ENCODE data around the gene GRIK4. TPM values are rescaled to one million over a fixed set of nuclear protein-coding genes. Genes with fewer than 3 reads are reported as not detected.

GRIK4 gene
- total and polyA plus RNA-seq, 2 experiments from 2014 or later: 0.28 to 0.45 TPM

GRCh38 chr11:120890609-120891320 is 379.2 kb downstream of the GRIK4 start:
- Histone ChIP-seq H3K4me3 (no peak overlapping the region), H3K36me3 (no peaks in the 10 kb centered on the region), H3K27ac (no peak overlapping the region), H3K9me3 (ENCODE audit: low read depth) (no peaks in the 10 kb centered on the region), H3K4me1 (ENCODE audit: low read depth) (no peaks in the 10 kb centered on the region), H3K27me3 (no peaks in the 10 kb centered on the region)
- no peak for DNase-seq (ENCODE audit: low read depth in 1 of 2, low spot score in 1 of 2)
- TF ChIP-seq CTCF (IDR thresholded peaks at IDR 0.05; ENCODE audit: low read depth, low read length): no peak

- Histone ChIP-seq H3K4me3 (no peak overlapping the region), H3K27me3 (no peaks in the 10 kb centered on the region), H3K4me1 (ENCODE audit: low read depth) (no peaks in the 10 kb centered on the region), H3K36me3 (no peaks in the 10 kb centered on the region), H3K27ac (no peak overlapping the region), H3K9me3 (ENCODE audit: low read depth) (no peaks in the 10 kb centered on the region)
- no peak for DNase-seq (ENCODE audit: low read depth in 1 of 2, low spot score in 1 of 2)
- no peak for TF ChIP-seq CTCF (IDR thresholded peaks at IDR 0.05; ENCODE audit: low read depth, low read length)
Observed at GRCh38 chr11:120893440-120894201, 382.1 kb downstream of the GRIK4 start.

GRCh38 chr11:120894202-120894985 is 382.8 kb downstream of the GRIK4 start:
- Histone ChIP-seq H3K4me1 (ENCODE audit: low read depth) (no peaks in the 10 kb centered on the region), H3K27ac (no peak overlapping the region), H3K4me3 (no peak overlapping the region), H3K9me3 (ENCODE audit: low read depth) (no peaks in the 10 kb centered on the region), H3K27me3 (no peaks in the 10 kb centered on the region), H3K36me3 (no peaks in the 10 kb centered on the region)
- no peak for DNase-seq (ENCODE audit: low read depth in 1 of 2, low spot score in 1 of 2)
- no peak for TF ChIP-seq CTCF (IDR thresholded peaks at IDR 0.05; ENCODE audit: low read depth, low read length)

- H3K4me1 ChIP-seq (ENCODE audit: low read depth): peaks cover 11% of the 10 kb centered on the region
- H3K27ac ChIP-seq: no peak overlapping the region
- no peak for TF ChIP-seq CTCF (IDR thresholded peaks at IDR 0.05; ENCODE audit: low read depth, low read length)
- H3K4me3 ChIP-seq: no peak overlapping the region
- DNase-seq (ENCODE audit: low read depth in 1 of 2, low spot score in 1 of 2): no peak
- no peaks in the 10 kb centered on the region for H3K9me3 ChIP-seq (ENCODE audit: low read depth)
- no peaks in the 10 kb centered on the region for H3K27me3 ChIP-seq
- no peaks in the 10 kb centered on the region for H3K36me3 ChIP-seq
Observed at GRCh38 chr11:120896687-120897086, 385.1 kb downstream of the GRIK4 start.

- Histone ChIP-seq H3K36me3 (no peaks in the 10 kb centered on the region), H3K27me3 (no peaks in the 10 kb centered on the region)
Observed at GRCh38 chr11:120898568-120898967, 387.0 kb downstream of the GRIK4 start.

More at GRCh38 chr11:120898568-120898967, 387.0 kb downstream of the GRIK4 start:
- TF ChIP-seq CTCF (IDR thresholded peaks at IDR 0.05; ENCODE audit: low read depth, low read length): no peak
- no peak overlapping the region for H3K27ac ChIP-seq
- DNase-seq (ENCODE audit: low read depth in 1 of 2, low spot score in 1 of 2): no peak
- H3K4me1 ChIP-seq (ENCODE audit: low read depth): peaks cover 11% of the 10 kb centered on the region
- no peak overlapping the region for H3K4me3 ChIP-seq
- no peaks in the 10 kb centered on the region for H3K9me3 ChIP-seq (ENCODE audit: low read depth)
